ENCODE results near the gene AATK. TPM values are rescaled to one million over a fixed set of nuclear protein-coding genes. Genes with fewer than 3 reads are reported as not detected.

AATK gene
- total and polyA plus RNA-seq, 12 donors, result 1.5 to 8.5 (median 6.2) TPM

- H3K9me3 ChIP-seq, result no peaks in the 10 kb centered on the region
- H3K36me3 ChIP-seq, result peaks cover 0 to 62% (median 0%) of the 10 kb centered on the region in 9 donors
- WGBS, 2 donors, result 88 to 91% methylated on average over 22 of the region's 22 CpGs
- no peaks in the 10 kb centered on the region for H3K4me1 ChIP-seq
- H3K4me3 ChIP-seq, result no peak overlapping the region
- H3K27me3 ChIP-seq, result no peaks in the 10 kb centered on the region
- intact Hi-C loops (cut with DNase I), result loop anchor here in 1 of 10 donors (10.0 kb wide), 1 partner anchor 125 kb away; no protein-coding TSS in a partner anchor
- TF ChIP-seq CTCF (IDR thresholded peaks at IDR 0.05), result no peak
- H3K27ac ChIP-seq, result no peak overlapping the region
- DNase-seq (no peak), ATAC-seq (no peak)
Measured at GRCh38 chr17:81109957-81110356, 56.1 kb downstream of the AATK start.

- 92 to 93% methylated on average over 9 of the region's 9 CpGs for WGBS, 2 donors
- no peak for TF ChIP-seq CTCF (IDR thresholded peaks at IDR 0.05)
- H3K4me3 ChIP-seq, result no peak overlapping the region
- ATAC-seq, result no peak
- H3K36me3 ChIP-seq, result peaks cover 0 to 80% (median 0%) of the 10 kb centered on the region in 9 donors
- intact Hi-C loops (cut with DNase I), result loop anchor here in 1 of 10 donors (10.0 kb wide), 1 partner anchor 123 kb away; no protein-coding TSS in a partner anchor
- no peak for DNase-seq
- H3K9me3 ChIP-seq, result no peaks in the 10 kb centered on the region
- H3K27me3 ChIP-seq, result no peaks in the 10 kb centered on the region
- H3K27ac ChIP-seq, result no peak overlapping the region
- no peaks in the 10 kb centered on the region for H3K4me1 ChIP-seq
Measured at GRCh38 chr17:81108220-81108619, 57.8 kb downstream of the AATK start.

GRCh38 chr17:81106716-81107115 is 59.3 kb downstream of the AATK start:
- ATAC-seq (no peak), DNase-seq (no peak)
- H3K36me3 ChIP-seq, result peaks cover 0 to 68% (median 0%) of the 10 kb centered on the region in 9 donors
- H3K9me3 ChIP-seq, result no peaks in the 10 kb centered on the region
- H3K27ac ChIP-seq, result no peak overlapping the region
- no peak for TF ChIP-seq CTCF (IDR thresholded peaks at IDR 0.05)
- intact Hi-C loops (cut with DNase I), result loop anchor here in 1 of 10 donors (10.0 kb wide), 1 partner anchor 122 kb away; no protein-coding TSS in a partner anchor
- no peak overlapping the region for H3K4me3 ChIP-seq
- H3K27me3 ChIP-seq, result no peaks in the 10 kb centered on the region
- peaks cover 0 to 4% (median 3%) of the 10 kb centered on the region in 9 donors for H3K4me1 ChIP-seq
- WGBS, 2 donors, result 93 to 94% methylated on average over 22 to 24 of the region's 24 CpGs

- no peak for DNase-seq
- H3K4me3 ChIP-seq, result no peak overlapping the region
- H3K27ac ChIP-seq, result no peak overlapping the region
- peaks cover 0 to 10% (median 7%) of the 10 kb centered on the region in 9 donors for H3K4me1 ChIP-seq
- ATAC-seq, result no peak
- H3K9me3 ChIP-seq, result no peaks in the 10 kb centered on the region
- WGBS, 2 donors, result 90 to 94% methylated on average over 19 to 20 of the region's 20 CpGs
- intact Hi-C loops (cut with DNase I), result loop anchor here in 3 of 10 donors (2.0 to 10.0 kb wide), 3 partner anchors 81 to 119 kb away; no protein-coding TSS in a partner anchor
- peaks cover 0 to 59% (median 0%) of the 10 kb centered on the region in 9 donors for H3K36me3 ChIP-seq
- TF ChIP-seq CTCF (IDR thresholded peaks at IDR 0.05), result no peak
- no peaks in the 10 kb centered on the region for H3K27me3 ChIP-seq
Measured at GRCh38 chr17:81103379-81103778, 62.6 kb downstream of the AATK start.
